ENCODE results near the gene PLEK. TPM values are rescaled to one million over a fixed set of nuclear protein-coding genes. Genes with fewer than 3 reads are reported as not detected.

PLEK gene
- total and polyA plus RNA-seq, 9 of the 15 experiments (the other 6 are each of a cell fraction or from before 2014, with no cell fraction given), result 0.14 to 1.2 (median 0.36) TPM

DNA sequence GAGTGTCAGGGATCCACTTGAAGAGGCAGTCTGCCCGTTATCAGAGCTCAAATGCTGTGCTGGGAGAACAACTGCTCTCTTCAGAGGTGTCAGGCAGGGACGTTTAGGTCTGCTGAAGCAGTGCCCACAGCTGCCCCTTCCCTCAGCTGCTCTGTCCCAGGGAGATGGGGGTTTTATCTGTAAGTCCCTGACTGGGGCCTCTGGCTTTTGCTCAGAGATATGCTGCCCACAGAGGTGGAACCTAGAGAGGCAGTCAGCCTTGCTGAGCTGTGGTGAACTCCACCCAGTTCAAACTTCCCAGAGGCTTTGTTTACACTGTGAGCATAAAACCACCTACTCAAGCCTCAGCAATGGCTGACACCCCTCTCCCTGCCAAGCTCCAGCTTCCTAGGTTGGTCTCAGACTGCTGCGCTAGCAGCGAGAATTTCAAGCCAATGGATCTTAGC lies 38.1 kb downstream of the PLEK start (continued):
- TF ChIP-seq, protein P1, sequence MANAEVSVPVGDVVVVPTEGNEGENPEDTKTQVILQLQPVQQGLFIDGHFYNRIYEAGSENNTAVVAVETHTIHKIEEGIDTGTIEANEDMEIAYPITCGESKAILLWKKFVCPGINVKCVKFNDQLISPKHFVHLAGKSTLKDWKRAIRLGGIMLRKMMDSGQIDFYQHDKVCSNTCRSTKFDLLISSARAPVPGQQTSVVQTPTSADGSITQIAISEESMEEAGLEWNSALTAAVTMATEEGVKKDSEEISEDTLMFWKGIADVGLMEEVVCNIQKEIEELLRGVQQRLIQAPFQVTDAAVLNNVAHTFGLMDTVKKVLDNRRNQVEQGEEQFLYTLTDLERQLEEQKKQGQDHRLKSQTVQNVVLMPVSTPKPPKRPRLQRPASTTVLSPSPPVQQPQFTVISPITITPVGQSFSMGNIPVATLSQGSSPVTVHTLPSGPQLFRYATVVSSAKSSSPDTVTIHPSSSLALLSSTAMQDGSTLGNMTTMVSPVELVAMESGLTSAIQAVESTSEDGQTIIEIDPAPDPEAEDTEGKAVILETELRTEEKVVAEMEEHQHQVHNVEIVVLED (CRISPR knock-in tag; IDR thresholded peaks at IDR 0.05), result 0 out of 2 replicates have a peak, but pooled peaks have one; percentile 11
- TF ChIP-seq HMBOX1 (IDR thresholded peaks at IDR 0.05) (peak; percentile 23; the same call in 1 of the 2 replicates), BCOR (IDR thresholded peaks at IDR 0.05) (no peak), KLF16 (IDR thresholded peaks at IDR 0.05) (peak; percentile 81), DMBX1 (CRISPR knock-in tag; IDR thresholded peaks at IDR 0.05; ENCODE audit: borderline replicate concordance) (peak; percentile 81; the same call in 1 of the 2 replicates), ESRRA (IDR thresholded peaks at IDR 0.05; ENCODE audit: borderline replicate concordance, low read depth) (no peak), MTA2 (IDR thresholded peaks at IDR 0.05; ENCODE audit: low read depth) (peak; percentile 63), CHD4 (IDR thresholded peaks at IDR 0.05; ENCODE audit: insufficient read depth, insufficient replicate concordance, low read depth, low read length, poor library complexity, severe bottlenecking) (no peak), ETV5 (CRISPR knock-in tag; IDR thresholded peaks at IDR 0.05; ENCODE audit: low read depth) (0 out of 2 replicates have a peak, but pooled peaks have one; percentile 28), THRB (CRISPR knock-in tag; conservative IDR thresholded peaks at IDR 0.05) (no peak), POLR2AphosphoS5 (IDR thresholded peaks at IDR 0.05; ENCODE audit: control insufficient read depth, insufficient read depth, low read depth, low read length) (peak; percentile 76), ZNF311 (CRISPR knock-in tag; IDR thresholded peaks at IDR 0.05) (peak; percentile 70; the same call in 1 of the 2 replicates), CC2D1A (IDR thresholded peaks at IDR 0.05) (no peak), NR3C1 (CRISPR knock-in tag; IDR thresholded peaks at IDR 0.05) (no peak)
- TF ChIP-seq, protein P2, sequence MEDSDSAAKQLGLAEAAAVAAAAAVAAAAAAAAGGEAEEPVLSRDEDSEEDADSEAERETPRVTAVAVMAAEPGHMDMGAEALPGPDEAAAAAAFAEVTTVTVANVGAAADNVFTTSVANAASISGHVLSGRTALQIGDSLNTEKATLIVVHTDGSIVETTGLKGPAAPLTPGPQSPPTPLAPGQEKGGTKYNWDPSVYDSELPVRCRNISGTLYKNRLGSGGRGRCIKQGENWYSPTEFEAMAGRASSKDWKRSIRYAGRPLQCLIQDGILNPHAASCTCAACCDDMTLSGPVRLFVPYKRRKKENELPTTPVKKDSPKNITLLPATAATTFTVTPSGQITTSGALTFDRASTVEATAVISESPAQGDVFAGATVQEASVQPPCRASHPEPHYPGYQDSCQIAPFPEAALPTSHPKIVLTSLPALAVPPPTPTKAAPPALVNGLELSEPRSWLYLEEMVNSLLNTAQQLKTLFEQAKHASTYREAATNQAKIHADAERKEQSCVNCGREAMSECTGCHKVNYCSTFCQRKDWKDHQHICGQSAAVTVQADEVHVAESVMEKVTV (CRISPR knock-in tag; IDR thresholded peaks at IDR 0.05), result no peak
- TF ChIP-seq, protein P3, sequence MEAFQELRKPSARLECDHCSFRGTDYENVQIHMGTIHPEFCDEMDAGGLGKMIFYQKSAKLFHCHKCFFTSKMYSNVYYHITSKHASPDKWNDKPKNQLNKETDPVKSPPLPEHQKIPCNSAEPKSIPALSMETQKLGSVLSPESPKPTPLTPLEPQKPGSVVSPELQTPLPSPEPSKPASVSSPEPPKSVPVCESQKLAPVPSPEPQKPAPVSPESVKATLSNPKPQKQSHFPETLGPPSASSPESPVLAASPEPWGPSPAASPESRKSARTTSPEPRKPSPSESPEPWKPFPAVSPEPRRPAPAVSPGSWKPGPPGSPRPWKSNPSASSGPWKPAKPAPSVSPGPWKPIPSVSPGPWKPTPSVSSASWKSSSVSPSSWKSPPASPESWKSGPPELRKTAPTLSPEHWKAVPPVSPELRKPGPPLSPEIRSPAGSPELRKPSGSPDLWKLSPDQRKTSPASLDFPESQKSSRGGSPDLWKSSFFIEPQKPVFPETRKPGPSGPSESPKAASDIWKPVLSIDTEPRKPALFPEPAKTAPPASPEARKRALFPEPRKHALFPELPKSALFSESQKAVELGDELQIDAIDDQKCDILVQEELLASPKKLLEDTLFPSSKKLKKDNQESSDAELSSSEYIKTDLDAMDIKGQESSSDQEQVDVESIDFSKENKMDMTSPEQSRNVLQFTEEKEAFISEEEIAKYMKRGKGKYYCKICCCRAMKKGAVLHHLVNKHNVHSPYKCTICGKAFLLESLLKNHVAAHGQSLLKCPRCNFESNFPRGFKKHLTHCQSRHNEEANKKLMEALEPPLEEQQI (IDR thresholded peaks at IDR 0.05), result peak; percentile 20; the same call in 1 of the 2 replicates
